Vagina (tissue), 2 donors: ENCODE measurements around the gene MBP. TPM values are rescaled to one million over a fixed set of nuclear protein-coding genes. Genes with fewer than 3 reads are reported as not detected.

Experiments
- DNase-seq, 2 donors: peaks; one replicate each; pipeline ENCODE4 v3.0.0-alpha.2; 2017; ENCODE audit errors: extremely low spot score in 2 of 2
- H3K27ac ChIP-seq: fragments of 200-600 bp; sonication (generic); one replicate; pipeline ENCODE4 v1.5.1; 2019
- H3K27me3 ChIP-seq: fragments of 200-600 bp; sonication (generic); one replicate; pipeline ENCODE4 v1.5.1; 2019
- H3K36me3 ChIP-seq, 2 donors: fragments of 200-600 bp; sonication (generic); one replicate each; pipeline ENCODE4 v1.5.1; 2017 to 2019
- H3K4me1 ChIP-seq: fragments of 200-600 bp; sonication (generic); one replicate; pipeline ENCODE4 v1.5.1; 2019
- H3K4me3 ChIP-seq, 2 donors: fragments of 200-600 bp; sonication (generic); 1 replicate in 1 of 2; 2 replicates in 1 of 2; pipeline ENCODE4 v1.5.1; 2016 to 2019
- H3K9me3 ChIP-seq: fragments of 200-600 bp; sonication (generic); one replicate; pipeline ENCODE4 v1.5.1; 2019
- CTCF ChIP-seq, 3 experiments: fragments of 450-650 bp in 2 of 3; fragments of 200-600 bp in 1 of 3; sonication (generic) in 1 of 3; IDR thresholded peaks; one replicate each; pipeline ENCODE4 v1.5.1; 2017 to 2019; ENCODE audit warnings: antibody characterized with exemption in 3 of 3, mild to moderate bottlenecking in 2 of 3, moderate library complexity in 2 of 3
- POLR2A ChIP-seq, 2 donors: fragments of 450-650 bp; IDR thresholded peaks; one replicate each; pipeline ENCODE4 v1.6.1; 2017; ENCODE audit warnings: antibody characterized with exemption in 2 of 2, mild to moderate bottlenecking in 2 of 2, moderate library complexity in 2 of 2
- POLR2AphosphoS5 ChIP-seq, 2 donors: sonication (generic); formaldehyde crosslinking; IDR thresholded peaks; one replicate each; pipeline ENCODE4 v1.9.0; 2017; ENCODE audit warnings: antibody characterized with exemption in 2 of 2, mild to moderate bottlenecking in 2 of 2, low read depth in 1 of 2; ENCODE audit not compliant: insufficient read depth in 1 of 2
- intact Hi-C: fragments of 100-400 bp; cut with DNase I; formaldehyde crosslinking; loops from one replicate; pipeline ENCODE4 v1.15.1; 2023
- total RNA-seq: library from RNA; depleted of rRNA; stranded (reverse); fragments of >200 nt; gene quantifications from one replicate; pipeline ENCODE4 v1.2.3, GENCODE V29; 2016

MBP gene
- total RNA-seq, 1 donor from 2014 or later, result 33.6 TPM

- Histone ChIP-seq H3K9me3 (no peaks in the 10 kb centered on the region), H3K4me1 (peaks cover 6% of the 10 kb centered on the region), H3K27me3 (no peaks in the 10 kb centered on the region), H3K36me3 (no peaks in the 10 kb centered on the region), H3K27ac (no peak overlapping the region), H3K4me3 (no peak overlapping the region)
- DNase-seq, result peak; percentile 70 to 79
- TF ChIP-seq POLR2AphosphoS5 (IDR thresholded peaks at IDR 0.05; ENCODE audit: insufficient read depth in 1 of 2, low read depth in 1 of 2), result no peak
- no peak for TF ChIP-seq CTCF (IDR thresholded peaks at IDR 0.05)
- no peak for TF ChIP-seq POLR2A (IDR thresholded peaks at IDR 0.05)
- intact Hi-C loops, result no loop called here
These were observed 13.9 kb upstream of the MBP start for GRCh38 chr18:77146249-77147080.

GRCh38 chr18:77145364-77145901 is 12.8 kb upstream of the MBP start:
- Histone ChIP-seq H3K27me3 (no peaks in the 10 kb centered on the region), H3K27ac (no peak overlapping the region), H3K9me3 (no peaks in the 10 kb centered on the region), H3K36me3 (no peaks in the 10 kb centered on the region), H3K4me3 (no peak overlapping the region), H3K4me1 (peaks cover 6% of the 10 kb centered on the region)
- TF ChIP-seq CTCF (IDR thresholded peaks at IDR 0.05) (no peak), POLR2AphosphoS5 (IDR thresholded peaks at IDR 0.05; ENCODE audit: insufficient read depth in 1 of 2, low read depth in 1 of 2) (no peak), POLR2A (IDR thresholded peaks at IDR 0.05) (no peak)
- DNase-seq, result peak in 1 of 2 donors; percentile 74
- intact Hi-C loops, result no loop called here

- H3K27me3 ChIP-seq, result no peaks in the 10 kb centered on the region
- intact Hi-C loops, result no loop called here
These were observed 12.0 kb upstream of the MBP start for GRCh38 chr18:77144451-77145118.

GRCh38 chr18:77144046-77144445 is 11.5 kb upstream of the MBP start:
- H3K36me3 ChIP-seq, result no peaks in the 10 kb centered on the region
- H3K27me3 ChIP-seq, result no peaks in the 10 kb centered on the region
- peaks cover 6% of the 10 kb centered on the region for H3K4me1 ChIP-seq
- DNase-seq, result peak in 1 of 2 donors; percentile 49
- H3K9me3 ChIP-seq, result no peaks in the 10 kb centered on the region
- intact Hi-C loops, result no loop called here
- no peak for TF ChIP-seq POLR2AphosphoS5 (IDR thresholded peaks at IDR 0.05; ENCODE audit: insufficient read depth in 1 of 2, low read depth in 1 of 2)
- no peak for TF ChIP-seq CTCF (IDR thresholded peaks at IDR 0.05)
- TF ChIP-seq POLR2A (IDR thresholded peaks at IDR 0.05), result no peak
- no peak overlapping the region for H3K4me3 ChIP-seq
- no peak overlapping the region for H3K27ac ChIP-seq

More at GRCh38 chr18:77144451-77145118, 12.0 kb upstream of the MBP start:
- no peak overlapping the region for H3K4me3 ChIP-seq
- no peaks in the 10 kb centered on the region for H3K9me3 ChIP-seq
- TF ChIP-seq CTCF (IDR thresholded peaks at IDR 0.05) (no peak), POLR2AphosphoS5 (IDR thresholded peaks at IDR 0.05; ENCODE audit: insufficient read depth in 1 of 2, low read depth in 1 of 2) (no peak), POLR2A (IDR thresholded peaks at IDR 0.05) (no peak)
- peak in 1 of 2 donors; percentile 49 for DNase-seq
- H3K36me3 ChIP-seq, result no peaks in the 10 kb centered on the region
- H3K4me1 ChIP-seq, result peaks cover 6% of the 10 kb centered on the region
- H3K27ac ChIP-seq, result no peak overlapping the region
